Effector memory CD8-positive, alpha-beta T cell (primary cell): Measurements from ENCODE around the gene RASAL3.
A peak's percentile ranks its signal among the peaks of the same experiment; 100 is the strongest.

Experiments
- ATAC-seq: fragments of 150-1000 bp; cut with Tn5 transposase; replicated peaks from 2 replicates; pipeline ENCODE4 v1.10.0; 2021; ENCODE audit warnings: mild to moderate bottlenecking, moderate library complexity
- DNase-seq, 3 experiments: peaks; one replicate each; pipeline ENCODE4 v3.0.0; 2021
- H3K27ac Mint-ChIP-seq, 2 donors: one replicate each; pipeline ENCODE4 v1.8.0; 2022; ENCODE audit warnings: mild to moderate bottlenecking in 2 of 2, mixed read lengths in 2 of 2, moderate library complexity in 2 of 2
- H3K27me3 Mint-ChIP-seq, 2 donors: one replicate each; pipeline ENCODE4 v1.8.0; 2022; ENCODE audit warnings: mixed read lengths in 2 of 2
- H3K36me3 Mint-ChIP-seq: one replicate; pipeline ENCODE4 v1.8.0; 2022; ENCODE audit warnings: mild to moderate bottlenecking, moderate library complexity, mixed read lengths; ENCODE audit not compliant: insufficient read depth
- H3K4me1 Mint-ChIP-seq, 2 donors: one replicate each; pipeline ENCODE4 v1.8.0; 2022; ENCODE audit warnings: low read depth in 2 of 2, mixed read lengths in 2 of 2
- H3K4me3 Mint-ChIP-seq, 2 donors: one replicate each; pipeline ENCODE4 v1.8.0; 2022; ENCODE audit warnings: mild to moderate bottlenecking in 2 of 2, mixed read lengths in 2 of 2, moderate library complexity in 2 of 2
- H3K9me3 Mint-ChIP-seq, 2 donors: one replicate each; pipeline ENCODE4 v1.8.0; 2022; ENCODE audit warnings: mixed read lengths in 2 of 2
- total RNA-seq, 9 experiments: gene quantifications; one replicate each; lab custom pipeline; 2026; lab: John Stamatoyannopoulos, UW

Gene RASAL3
- total RNA-seq = 167 to 530 (median 256) reads per million in 9 experiments

GRCh38 chr19:15464394-15465385, at the start of gene RASAL3:
RASAL3 (minus strand) TSS chr19:15464544; CDS start chr19:15464358, 186 bp downstream.
- H3K4me1 Mint-ChIP-seq = peaks cover 53 to 64% of the 10 kb centered on the region in 2 donors
- ATAC-seq (peak; percentile 66), DNase-seq (peak; percentile 46 to 51 (median 50))
- no peaks in the 10 kb centered on the region for H3K9me3 Mint-ChIP-seq
- H3K36me3 Mint-ChIP-seq = peaks cover 49% of the 10 kb centered on the region
- H3K27me3 Mint-ChIP-seq = no peaks in the 10 kb centered on the region
- peak within 1 kb of the TSS; percentile 93 to 94 for H3K27ac Mint-ChIP-seq
- H3K4me3 Mint-ChIP-seq = peak within 1 kb of the TSS; percentile 93 to 94

- H3K27me3 Mint-ChIP-seq = peaks cover 0 to 6% of the 10 kb centered on the region in 2 donors
- DNase-seq = no peak
Observed at GRCh38 chr19:15511671-15512424, 47.5 kb upstream of the RASAL3 start.

GRCh38 chr19:15508035-15508710, 43.8 kb upstream of the RASAL3 start, which contains the start of gene CYP4F22:
CYP4F22 (plus strand) TSS chr19:15508525; CDS start chr19:15525337, 16,812 bp downstream.
- Mint-ChIP-seq H3K27me3 (peaks cover 0 to 6% of the 10 kb centered on the region in 2 donors), H3K4me3 (peak within 1 kb of the TSS; percentile 90 to 93), H3K9me3 (no peaks in the 10 kb centered on the region), H3K36me3 (no peaks in the 10 kb centered on the region), H3K4me1 (peaks cover 18 to 24% of the 10 kb centered on the region in 2 donors), H3K27ac (peak within 1 kb of the TSS; percentile 66 to 67)
- ATAC-seq (peak; percentile 67), DNase-seq (peak in 1 of 3 experiments; percentile 5)

More at GRCh38 chr19:15511671-15512424, 47.5 kb upstream of the RASAL3 start:
- Mint-ChIP-seq H3K9me3 (no peaks in the 10 kb centered on the region), H3K4me3 (no peak overlapping the region), H3K27ac (no peak overlapping the region), H3K36me3 (peaks cover 3% of the 10 kb centered on the region), H3K4me1 (peaks cover 30 to 32% of the 10 kb centered on the region in 2 donors)
- no peak for ATAC-seq

- peak overlapping the region; percentile 90 to 93 for H3K4me3 Mint-ChIP-seq
- H3K36me3 Mint-ChIP-seq = no peaks in the 10 kb centered on the region
- DNase-seq (no peak), ATAC-seq (no peak)
- H3K9me3 Mint-ChIP-seq = no peaks in the 10 kb centered on the region
- no peak overlapping the region for H3K27ac Mint-ChIP-seq
- H3K4me1 Mint-ChIP-seq = peaks cover 18 to 24% of the 10 kb centered on the region in 2 donors
- peaks cover 0 to 6% of the 10 kb centered on the region in 2 donors for H3K27me3 Mint-ChIP-seq
Observed at GRCh38 chr19:15507068-15508034, 43.0 kb upstream of the RASAL3 start.

GRCh38 chr19:15506074-15506571, 41.8 kb upstream of the RASAL3 start:
- H3K4me1 Mint-ChIP-seq = peaks cover 24% of the 10 kb centered on the region in 2 donors
- no peak for DNase-seq
- H3K36me3 Mint-ChIP-seq = no peaks in the 10 kb centered on the region
- H3K27me3 Mint-ChIP-seq = peaks cover 0 to 6% of the 10 kb centered on the region in 2 donors
- peak overlapping the region in 1 of 2 donors; percentile 4 for H3K27ac Mint-ChIP-seq
- no peak overlapping the region for H3K4me3 Mint-ChIP-seq
- no peaks in the 10 kb centered on the region for H3K9me3 Mint-ChIP-seq
- ATAC-seq = no peak

GRCh38 chr19:15502264-15502663, 37.9 kb upstream of the RASAL3 start:
- no peaks in the 10 kb centered on the region for H3K27me3 Mint-ChIP-seq
- H3K4me3 Mint-ChIP-seq = no peak overlapping the region
- H3K36me3 Mint-ChIP-seq = no peaks in the 10 kb centered on the region
- no peak for DNase-seq
- H3K9me3 Mint-ChIP-seq = no peaks in the 10 kb centered on the region
- ATAC-seq = no peak
- H3K4me1 Mint-ChIP-seq = peaks cover 7 to 18% of the 10 kb centered on the region in 2 donors
- peak overlapping the region in 1 of 2 donors; percentile 42 for H3K27ac Mint-ChIP-seq

- DNase-seq (no peak), ATAC-seq (no peak)
- Mint-ChIP-seq H3K27me3 (no peaks in the 10 kb centered on the region), H3K4me1 (peaks cover 6 to 18% of the 10 kb centered on the region in 2 donors), H3K36me3 (no peaks in the 10 kb centered on the region), H3K9me3 (no peaks in the 10 kb centered on the region), H3K27ac (peak overlapping the region in 1 of 2 donors; percentile 42), H3K4me3 (no peak overlapping the region)
Observed at GRCh38 chr19:15501596-15501995, 37.3 kb upstream of the RASAL3 start.

- H3K36me3 Mint-ChIP-seq = no peaks in the 10 kb centered on the region
- no peaks in the 10 kb centered on the region for H3K9me3 Mint-ChIP-seq
- peaks cover 4 to 18% of the 10 kb centered on the region in 2 donors for H3K4me1 Mint-ChIP-seq
- DNase-seq (no peak), ATAC-seq (no peak)
- H3K4me3 Mint-ChIP-seq = no peak overlapping the region
- peak overlapping the region in 1 of 2 donors; percentile 27 for H3K27ac Mint-ChIP-seq
- H3K27me3 Mint-ChIP-seq = no peaks in the 10 kb centered on the region
Observed at GRCh38 chr19:15498910-15499309, 34.6 kb upstream of the RASAL3 start.

GRCh38 chr19:15498156-15498858, 34.0 kb upstream of the RASAL3 start:
- H3K27me3 Mint-ChIP-seq = no peaks in the 10 kb centered on the region
- no peaks in the 10 kb centered on the region for H3K9me3 Mint-ChIP-seq
- peak overlapping the region in 1 of 2 donors; percentile 27 for H3K27ac Mint-ChIP-seq
- DNase-seq (no peak), ATAC-seq (no peak)
- H3K4me1 Mint-ChIP-seq = peaks cover 4 to 18% of the 10 kb centered on the region in 2 donors
- no peaks in the 10 kb centered on the region for H3K36me3 Mint-ChIP-seq
- no peak overlapping the region for H3K4me3 Mint-ChIP-seq

GRCh38 chr19:15495151-15495550, 30.8 kb upstream of the RASAL3 start:
- no peak for ATAC-seq
- H3K27me3 Mint-ChIP-seq = no peaks in the 10 kb centered on the region
- no peaks in the 10 kb centered on the region for H3K36me3 Mint-ChIP-seq
- H3K4me1 Mint-ChIP-seq = peaks cover 4 to 7% of the 10 kb centered on the region in 2 donors
- DNase-seq = no peak
- H3K9me3 Mint-ChIP-seq = no peaks in the 10 kb centered on the region
- H3K27ac Mint-ChIP-seq = no peak overlapping the region
- no peak overlapping the region for H3K4me3 Mint-ChIP-seq

- DNase-seq (no peak), ATAC-seq (no peak)
- Mint-ChIP-seq H3K9me3 (no peaks in the 10 kb centered on the region), H3K36me3 (no peaks in the 10 kb centered on the region), H3K4me1 (peaks cover 0 to 2% of the 10 kb centered on the region in 2 donors), H3K27ac (no peak overlapping the region), H3K27me3 (no peaks in the 10 kb centered on the region), H3K4me3 (no peak overlapping the region)
Observed at GRCh38 chr19:15488489-15489226, 24.3 kb upstream of the RASAL3 start.
